Stimulated activated naive CD8-positive, alpha-beta T cell treated with anti-CD3 and anti-CD28 coated beads, Interleukin-15, amount 100 ng/mL, for 72 hours (primary cell): ENCODE data around the gene SLC35G4.
"Not testable (repeated sequence)": the region's sequence is repeated elsewhere in the genome, so short reads cannot be mapped to it uniquely, and the experiment has no call there.

Experiments
- ATAC-seq: fragments of 150-1000 bp; cut with Tn5 transposase; 2 replicates; pipeline ENCODE4 v1.10.0; 2021; ENCODE audit warnings: mild to moderate bottlenecking, moderate library complexity
- DNase-seq, 2 donors: peaks; one replicate each; pipeline ENCODE4 v3.0.0; 2021 to 2022
- H3K27ac Mint-ChIP-seq, 2 donors: one replicate each; pipeline ENCODE4 v1.8.0; 2022; ENCODE audit warnings: mild to moderate bottlenecking in 2 of 2, mixed read lengths in 2 of 2, moderate library complexity in 2 of 2
- H3K27me3 Mint-ChIP-seq: one replicate; pipeline ENCODE4 v1.8.0; 2022; ENCODE audit warnings: mixed read lengths
- H3K4me1 Mint-ChIP-seq: one replicate; pipeline ENCODE4 v1.8.0; 2022; ENCODE audit warnings: mild to moderate bottlenecking, mixed read lengths
- H3K4me3 Mint-ChIP-seq, 2 donors: one replicate each; pipeline ENCODE4 v1.8.0; 2022; ENCODE audit warnings: mild to moderate bottlenecking in 2 of 2, mixed read lengths in 2 of 2, moderate library complexity in 1 of 2
- H3K9me3 Mint-ChIP-seq, 2 donors: one replicate each; pipeline ENCODE4 v1.8.0; 2022; ENCODE audit warnings: mixed read lengths in 2 of 2

Gene SLC35G4

DNA sequence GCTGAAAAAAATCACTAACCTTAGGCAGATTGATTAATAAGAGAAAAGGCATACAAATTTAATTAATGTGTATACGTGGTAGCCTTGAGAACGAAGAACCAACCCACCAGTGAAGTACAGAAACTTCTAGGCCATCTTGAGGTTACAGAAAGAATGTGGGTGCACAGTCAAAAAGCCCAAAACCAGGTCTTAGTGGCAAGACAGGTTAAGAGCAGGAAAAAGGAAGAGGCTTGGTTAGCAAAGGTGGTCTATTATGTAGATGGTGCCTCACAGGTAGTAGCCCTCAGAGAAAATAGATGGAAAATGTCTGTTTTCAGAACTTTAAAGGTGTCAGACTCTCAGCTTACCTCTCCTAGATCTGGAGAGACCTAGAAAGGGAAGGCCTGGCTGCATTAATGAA lies 22.0 kb upstream of the SLC35G4 start:
- H3K27me3 Mint-ChIP-seq: peaks cover 7% of the 10 kb centered on the region
- DNase-seq (no peak), ATAC-seq (peak; percentile 86)
- H3K27ac Mint-ChIP-seq: no peak overlapping the region
- H3K4me1 Mint-ChIP-seq: peaks cover 15% of the 10 kb centered on the region
- H3K4me3 Mint-ChIP-seq: no peak overlapping the region
- no peaks in the 10 kb centered on the region for H3K9me3 Mint-ChIP-seq

GRCh38 chr18:11587846-11588245 lies 21.6 kb upstream of the SLC35G4 start:
- DNase-seq (no peak), ATAC-seq (peak; percentile 70)
- Mint-ChIP-seq H3K9me3 (no peaks in the 10 kb centered on the region), H3K27ac (no peak overlapping the region), H3K4me3 (no peak overlapping the region), H3K27me3 (peaks cover 7% of the 10 kb centered on the region), H3K4me1 (peaks cover 15% of the 10 kb centered on the region)

GRCh38 chr18:11591957-11592356 lies 17.4 kb upstream of the SLC35G4 start:
- H3K4me3 Mint-ChIP-seq: no peak overlapping the region
- ATAC-seq (no peak), DNase-seq (no peak)
- peaks cover 0 to 4% of the 10 kb centered on the region in 2 donors for H3K9me3 Mint-ChIP-seq
- H3K27ac Mint-ChIP-seq: no peak overlapping the region
- peaks cover 13% of the 10 kb centered on the region for H3K4me1 Mint-ChIP-seq
- H3K27me3 Mint-ChIP-seq: peaks cover 15% of the 10 kb centered on the region

GRCh38 chr18:11600321-11600720 lies 9.1 kb upstream of the SLC35G4 start:
- Mint-ChIP-seq H3K27ac (no peak overlapping the region), H3K9me3 (peaks cover 12 to 13% of the 10 kb centered on the region in 2 donors), H3K27me3 (peaks cover 16% of the 10 kb centered on the region), H3K4me3 (no peak overlapping the region), H3K4me1 (no peaks in the 10 kb centered on the region)
- ATAC-seq: no peak
- no peak for DNase-seq

DNA sequence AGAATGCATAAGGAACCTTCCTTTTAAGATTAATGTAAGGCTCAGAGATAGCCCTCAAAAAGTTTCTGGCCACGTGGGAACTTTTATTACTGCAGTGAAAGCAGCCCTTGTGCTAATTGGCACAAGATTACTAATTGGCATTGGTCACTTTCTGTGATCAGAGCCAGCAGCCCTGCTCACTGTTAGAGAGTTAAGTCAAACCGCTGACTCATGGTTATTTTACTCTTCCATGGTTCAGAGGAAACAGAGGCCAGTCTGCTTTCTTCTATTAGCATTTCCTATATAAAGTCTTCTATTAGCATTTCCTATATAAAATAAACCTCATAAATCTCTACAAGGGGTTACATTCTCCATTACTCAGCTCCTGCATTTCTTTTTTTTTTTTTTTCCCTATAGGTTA lies 1.5 kb upstream of the SLC35G4 start:
- DNase-seq (no peak), ATAC-seq (no peak)
- H3K4me1 Mint-ChIP-seq: no peaks in the 10 kb centered on the region
- H3K9me3 Mint-ChIP-seq: no peaks in the 10 kb centered on the region
- H3K4me3 Mint-ChIP-seq: no peak overlapping the region
- no peaks in the 10 kb centered on the region for H3K27me3 Mint-ChIP-seq
- no peak overlapping the region for H3K27ac Mint-ChIP-seq

DNA sequence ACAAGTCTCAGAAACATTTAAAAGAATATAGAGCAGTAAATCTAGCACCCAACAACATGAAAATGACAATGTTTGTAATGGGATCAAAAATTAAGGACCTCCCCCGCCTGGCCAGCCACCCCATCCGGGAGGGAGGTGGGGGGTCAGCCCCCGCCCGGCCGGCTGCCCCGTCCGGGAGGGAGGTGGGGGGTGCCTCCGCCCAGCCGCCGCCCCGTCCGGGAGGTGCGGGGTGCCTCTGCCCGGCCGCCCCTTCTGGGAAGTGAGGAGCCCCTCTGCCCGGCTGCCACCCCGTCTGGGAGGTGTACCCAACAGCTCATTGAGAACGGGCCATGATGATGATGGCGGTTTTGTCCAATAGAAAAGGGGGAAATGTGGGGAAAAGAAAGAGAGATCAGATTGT lies 778 bp upstream of the SLC35G4 start:
- H3K9me3 Mint-ChIP-seq, H3K27me3 Mint-ChIP-seq: not testable (repeated sequence)

DNA sequence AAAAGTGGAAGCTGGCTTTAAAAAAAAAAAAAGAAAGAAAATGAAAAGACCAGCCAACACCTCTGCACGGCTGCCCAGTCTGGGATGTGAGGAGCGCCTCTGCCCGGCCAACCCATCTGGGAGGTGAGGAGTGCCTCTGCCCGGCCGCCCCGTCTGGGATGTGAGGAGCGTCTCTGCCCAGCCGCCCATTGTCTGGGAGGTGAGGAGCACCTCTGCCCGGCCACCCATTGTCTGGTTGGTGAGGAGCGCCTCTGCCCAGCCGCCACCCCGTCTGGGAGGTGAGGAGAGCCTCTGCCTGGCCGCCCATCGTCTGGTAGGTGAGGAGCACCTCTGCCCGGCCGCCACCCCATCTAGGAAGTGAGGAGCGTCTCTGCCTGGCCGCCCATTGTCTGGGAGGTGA lies 3.7 kb downstream of the SLC35G4 start:
- peak overlapping the region in 1 of 2 donors; percentile 54 for H3K27ac Mint-ChIP-seq
- not testable (repeated sequence) for H3K9me3 Mint-ChIP-seq, DNase-seq, ATAC-seq, H3K4me3 Mint-ChIP-seq, H3K27me3 Mint-ChIP-seq, H3K4me1 Mint-ChIP-seq

More for the DNA sequence above, 778 bp upstream of the SLC35G4 start:
- H3K4me1 Mint-ChIP-seq, H3K4me3 Mint-ChIP-seq, H3K27ac Mint-ChIP-seq, ATAC-seq, DNase-seq: not testable (repeated sequence)

DNA sequence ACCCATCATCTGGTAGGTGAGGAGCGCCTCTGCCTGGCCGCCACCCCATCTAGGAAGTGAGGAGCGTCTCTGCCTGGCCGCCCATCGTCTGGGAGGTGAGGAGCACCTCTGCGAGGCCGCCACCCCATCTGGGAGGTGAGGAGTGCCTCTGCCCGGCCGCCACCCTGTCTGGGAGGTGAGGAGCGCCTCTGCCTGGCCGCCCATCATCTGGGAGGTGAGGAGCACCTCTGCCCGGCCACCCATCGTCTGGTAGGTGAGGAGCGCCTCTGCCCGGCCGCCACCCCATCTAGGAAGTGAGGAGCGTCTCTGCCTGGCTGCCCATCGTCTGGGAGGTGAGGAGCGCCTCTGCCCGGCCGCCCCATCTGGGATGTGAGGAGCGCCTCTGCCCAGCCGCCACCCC lies 4.2 kb downstream of the SLC35G4 start:
- H3K27me3 Mint-ChIP-seq, DNase-seq, H3K4me3 Mint-ChIP-seq, H3K9me3 Mint-ChIP-seq, ATAC-seq, H3K4me1 Mint-ChIP-seq, H3K27ac Mint-ChIP-seq: not testable (repeated sequence)

- not testable (repeated sequence) for H3K27ac Mint-ChIP-seq, H3K4me1 Mint-ChIP-seq, ATAC-seq, H3K27me3 Mint-ChIP-seq, DNase-seq, H3K9me3 Mint-ChIP-seq, H3K4me3 Mint-ChIP-seq
These were observed 4.6 kb downstream of the SLC35G4 start for GRCh38 chr18:11614042-11614441.

- not testable (repeated sequence) for H3K4me1 Mint-ChIP-seq, ATAC-seq, H3K4me3 Mint-ChIP-seq, DNase-seq, H3K9me3 Mint-ChIP-seq, H3K27me3 Mint-ChIP-seq
- H3K27ac Mint-ChIP-seq: peak overlapping the region in 1 of 2 donors; percentile 63
These were observed 5.6 kb downstream of the SLC35G4 start for GRCh38 chr18:11614981-11615380.

DNA sequence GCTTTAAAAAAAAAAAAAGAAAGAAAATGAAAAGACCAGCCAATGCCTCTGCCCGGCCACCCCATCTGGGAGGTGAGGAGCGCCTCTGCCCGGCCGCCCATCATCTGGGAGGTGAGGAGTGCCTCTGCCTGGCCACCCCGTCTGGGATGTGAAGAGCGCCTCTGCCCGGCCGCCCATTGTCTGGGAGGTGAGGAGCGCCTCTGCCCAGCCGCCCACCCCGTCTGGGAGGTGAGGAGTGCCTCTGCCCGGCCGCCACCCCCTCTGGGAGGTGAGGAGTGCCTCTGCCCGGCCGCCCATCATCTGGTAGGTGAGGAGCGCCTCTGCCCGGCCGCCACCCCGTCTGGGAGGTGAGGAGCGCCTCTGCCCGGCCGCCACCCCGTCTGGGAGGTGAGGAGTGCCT lies 37.9 kb downstream of the SLC35G4 start:
- not testable (repeated sequence) for DNase-seq, H3K9me3 Mint-ChIP-seq, H3K4me1 Mint-ChIP-seq, H3K27ac Mint-ChIP-seq, H3K4me3 Mint-ChIP-seq, ATAC-seq, H3K27me3 Mint-ChIP-seq

DNA sequence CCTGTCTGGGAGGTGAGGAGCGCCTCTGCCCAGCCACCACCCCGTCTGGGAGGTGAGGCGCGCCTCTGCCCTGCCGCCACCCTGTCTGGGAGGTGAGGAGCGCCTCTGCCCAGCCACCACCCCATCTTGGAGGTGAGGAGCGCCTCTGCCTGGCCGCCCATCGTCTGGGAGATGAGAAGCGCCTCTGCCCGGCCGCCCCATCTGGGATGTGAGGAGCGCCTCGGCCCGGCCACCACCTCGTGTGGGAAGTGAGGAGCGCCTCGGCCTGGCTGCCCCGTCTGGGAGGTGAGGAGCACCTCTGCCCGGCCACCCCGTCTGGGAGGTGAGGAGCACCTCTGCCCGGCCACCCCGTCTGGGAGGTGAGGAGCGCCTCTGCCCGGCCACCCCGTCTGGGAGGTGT lies 38.4 kb downstream of the SLC35G4 start:
- not testable (repeated sequence) for H3K4me1 Mint-ChIP-seq, H3K27ac Mint-ChIP-seq, H3K27me3 Mint-ChIP-seq, ATAC-seq, H3K4me3 Mint-ChIP-seq, DNase-seq, H3K9me3 Mint-ChIP-seq

GRCh38 chr18:11649839-11650238 lies 40.4 kb downstream of the SLC35G4 start:
- Mint-ChIP-seq H3K27me3 (peaks cover 19% of the 10 kb centered on the region), H3K27ac (no peak overlapping the region), H3K4me3 (no peak overlapping the region), H3K9me3 (peaks cover 0 to 6% of the 10 kb centered on the region in 2 donors), H3K4me1 (no peaks in the 10 kb centered on the region)
- DNase-seq: no peak
- no peak for ATAC-seq

- DNase-seq (no peak), ATAC-seq (no peak)
- Mint-ChIP-seq H3K27ac (no peak overlapping the region), H3K9me3 (peaks cover 0 to 6% of the 10 kb centered on the region in 2 donors), H3K27me3 (peaks cover 28% of the 10 kb centered on the region), H3K4me3 (no peak overlapping the region), H3K4me1 (no peaks in the 10 kb centered on the region)
These were observed 42.5 kb downstream of the SLC35G4 start for GRCh38 chr18:11651899-11652298.

- ATAC-seq: no peak
- no peak overlapping the region for H3K27ac Mint-ChIP-seq
- H3K4me1 Mint-ChIP-seq: no peaks in the 10 kb centered on the region
- peaks cover 42% of the 10 kb centered on the region for H3K27me3 Mint-ChIP-seq
- no peak overlapping the region for H3K4me3 Mint-ChIP-seq
- H3K9me3 Mint-ChIP-seq: peaks cover 0 to under 1% of the 10 kb centered on the region in 2 donors
- DNase-seq: no peak
These were observed 44.1 kb downstream of the SLC35G4 start for GRCh38 chr18:11653521-11653920.

DNA sequence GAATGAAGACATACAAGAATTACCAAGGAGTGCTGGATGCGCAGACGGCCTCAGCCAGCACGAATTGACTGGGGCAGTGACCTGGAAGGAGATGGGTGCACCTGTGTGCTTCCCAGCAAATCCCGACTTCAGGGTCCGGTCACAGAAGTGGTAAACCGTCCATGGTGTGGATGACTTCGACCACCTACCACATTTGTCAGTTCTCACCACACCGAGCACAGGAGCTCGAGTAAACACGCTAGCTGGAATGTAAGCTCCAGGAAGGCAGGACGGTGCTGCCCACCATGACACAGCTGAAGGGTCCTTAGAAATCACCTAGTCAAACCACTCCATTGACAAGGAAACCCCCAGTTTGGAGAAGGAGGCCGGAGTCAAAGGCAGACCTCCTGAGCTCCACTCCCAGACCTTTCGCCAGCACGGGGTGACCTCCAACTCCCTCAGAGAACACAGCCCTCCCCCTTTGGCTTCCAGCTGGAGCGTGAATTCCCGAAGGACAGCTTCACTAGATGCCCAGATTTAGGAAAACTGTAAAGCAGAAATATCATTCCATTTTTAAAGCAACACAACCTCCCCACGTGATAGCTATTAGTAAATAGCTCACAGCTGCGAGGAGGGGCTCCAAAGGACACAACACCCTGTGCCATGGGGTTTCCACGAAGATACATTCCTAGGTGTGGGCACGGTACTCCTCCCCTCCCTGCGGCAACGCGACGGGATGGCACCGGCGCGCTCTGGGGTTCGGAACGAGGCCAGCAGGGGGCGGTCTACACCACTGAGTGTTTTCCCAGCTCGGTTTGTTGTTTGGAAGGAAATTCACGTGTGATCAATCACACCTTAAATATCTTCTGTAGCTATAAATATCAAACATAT lies 45.6 kb downstream of the SLC35G4 start:
- Mint-ChIP-seq H3K27ac (no peak overlapping the region), H3K27me3 (peaks cover 47% of the 10 kb centered on the region), H3K4me3 (no peak overlapping the region), H3K9me3 (no peaks in the 10 kb centered on the region), H3K4me1 (no peaks in the 10 kb centered on the region)
- DNase-seq: peak; percentile 30 to 51
- peak; percentile 75 for ATAC-seq

GRCh38 chr18:11655606-11655932 lies 46.2 kb downstream of the SLC35G4 start:
- Mint-ChIP-seq H3K4me3 (no peak overlapping the region), H3K27ac (no peak overlapping the region), H3K27me3 (peaks cover 47% of the 10 kb centered on the region)

More at GRCh38 chr18:11655606-11655932, 46.2 kb downstream of the SLC35G4 start:
- DNase-seq (no peak), ATAC-seq (no peak)
- Mint-ChIP-seq H3K4me1 (no peaks in the 10 kb centered on the region), H3K9me3 (no peaks in the 10 kb centered on the region)
